T-cell (primary cell): ENCODE data around the gene ADCY5. TPM values are rescaled to one million over a fixed set of nuclear protein-coding genes. Genes with fewer than 3 reads are reported as not detected.
A peak's percentile ranks its signal among the peaks of the same experiment; 100 is the strongest.

Experiments
- ATAC-seq, 4 experiments: fragments of 200-7000 bp in 3 of 4; fragments of 150-1000 bp in 1 of 4; cut with Tn5 transposase; replicated peaks in 1 of 4; 1 replicate in 3 of 4; 2 replicates in 1 of 4; pipeline ENCODE4 v1.10.0; 2021; ENCODE audit warnings: moderate library complexity in 3 of 4, mild to moderate bottlenecking in 2 of 4, moderate number of reproducible peaks in 1 of 4
- CTCF ChIA-PET, 2 donors: fragments of 300-600 bp; sonication (Branson Sonifier 250); formaldehyde crosslinking; loops; one replicate each; lab custom pipeline; 2022; ENCODE audit warnings: antibody characterized with exemption in 2 of 2; lab: Charles Lee
- POLR2A ChIA-PET, 2 donors: fragments of 300-600 bp; sonication (Branson Sonifier 250); formaldehyde crosslinking; loops; one replicate each; lab custom pipeline; 2022; ENCODE audit warnings: antibody characterized with exemption in 2 of 2; lab: Charles Lee
- DNase-seq, 35 experiments: peaks; one replicate each; pipeline versions ENCODE4 v3.0.0 to v3.0.0-alpha.2; 2013 to 2023
- H3K27ac ChIP-seq: one replicate; pipeline ENCODE4 v1.5.1; 2013; ENCODE audit warnings: low read length
- H3K27me3 ChIP-seq, 2 experiments: replicated peaks in 1 of 2; 1 replicate in 1 of 2; 2 replicates in 1 of 2; pipeline versions ENCODE4 v1.6.1 to v1.7.0; 2013; ENCODE audit warnings: low read length in 1 of 2, mixed read lengths in 1 of 2; ENCODE audit not compliant: control insufficient read depth in 2 of 2, insufficient read depth in 2 of 2; ENCODE audit errors: extremely low read depth in 1 of 2
- H3K36me3 ChIP-seq, 2 donors: 1 replicate in 1 of 2; 2 replicates in 1 of 2; pipeline versions ENCODE4 v1.6.1 to v1.7.0; 2013; ENCODE audit warnings: low read length in 1 of 2; ENCODE audit not compliant: control insufficient read depth in 2 of 2, insufficient read depth in 1 of 2; ENCODE audit errors: extremely low read depth in 1 of 2
- H3K4me1 ChIP-seq, 2 experiments: 1 replicate in 1 of 2; 2 replicates in 1 of 2; pipeline versions ENCODE4 v1.6.1 to v1.7.0; 2013; ENCODE audit warnings: low read length in 2 of 2, mixed read lengths in 1 of 2; ENCODE audit not compliant: insufficient read depth in 2 of 2, control insufficient read depth in 1 of 2; ENCODE audit errors: extremely low read depth in 1 of 2
- H3K4me3 ChIP-seq, 2 donors: 1 replicate in 1 of 2; 2 replicates in 1 of 2; pipeline versions ENCODE4 v1.5.1 to v1.7.0; 2013; ENCODE audit warnings: mild to moderate bottlenecking in 2 of 2, low read length in 1 of 2, moderate library complexity in 1 of 2; ENCODE audit not compliant: control insufficient read depth in 1 of 2; ENCODE audit errors: extremely low read depth in 1 of 2
- H3K9me3 ChIP-seq: 2 replicates; pipeline ENCODE4 v1.7.0; 2013
- H3K27ac Mint-ChIP-seq, 2 donors: one replicate each; pipeline ENCODE4 v1.8.0; 2020 to 2021; ENCODE audit warnings: mild to moderate bottlenecking in 2 of 2, mixed read lengths in 2 of 2
- H3K27me3 Mint-ChIP-seq, 2 donors: one replicate each; pipeline ENCODE4 v1.8.0; 2021 to 2022; ENCODE audit warnings: mixed read lengths in 2 of 2
- H3K36me3 Mint-ChIP-seq: one replicate; pipeline ENCODE4 v1.8.0; 2021; ENCODE audit warnings: mixed read lengths
- H3K4me1 Mint-ChIP-seq, 3 donors: one replicate each; pipeline ENCODE4 v1.8.0; 2020 to 2022; ENCODE audit warnings: mixed read lengths in 3 of 3, mild to moderate bottlenecking in 1 of 3
- H3K4me3 Mint-ChIP-seq, 3 donors: one replicate each; pipeline ENCODE4 v1.8.0; 2020 to 2022; ENCODE audit warnings: mild to moderate bottlenecking in 3 of 3, mixed read lengths in 3 of 3, moderate library complexity in 3 of 3
- H3K9me3 Mint-ChIP-seq, 3 donors: one replicate each; pipeline ENCODE4 v1.8.0; 2020 to 2022; ENCODE audit warnings: mixed read lengths in 3 of 3
- WGBS: methylation state at CpG from one replicate; pipeline ENCODE4 v1.1.5; 2013; ENCODE audit warnings: missing lambda C conversion rate; ENCODE audit not compliant: insufficient coverage; 5-methylcytosine and 5-hydroxymethylcytosine counted together
- total RNA-seq, 35 experiments: library from RNA in 6 of 35; stranded (reverse) in 6 of 35; fragments of 120-200 nt in 1 of 35; gene quantifications; one replicate each; pipeline versions ENCODE4 v1.2.1 to v1.2.4 and lab custom pipeline; 2013 to 2026

ADCY5 gene
- total RNA-seq, 5 donors from 2014 or later (not counting 1 experiment from before 2014, with no cell fraction given): 0.23 TPM; not detected in 4

DNA sequence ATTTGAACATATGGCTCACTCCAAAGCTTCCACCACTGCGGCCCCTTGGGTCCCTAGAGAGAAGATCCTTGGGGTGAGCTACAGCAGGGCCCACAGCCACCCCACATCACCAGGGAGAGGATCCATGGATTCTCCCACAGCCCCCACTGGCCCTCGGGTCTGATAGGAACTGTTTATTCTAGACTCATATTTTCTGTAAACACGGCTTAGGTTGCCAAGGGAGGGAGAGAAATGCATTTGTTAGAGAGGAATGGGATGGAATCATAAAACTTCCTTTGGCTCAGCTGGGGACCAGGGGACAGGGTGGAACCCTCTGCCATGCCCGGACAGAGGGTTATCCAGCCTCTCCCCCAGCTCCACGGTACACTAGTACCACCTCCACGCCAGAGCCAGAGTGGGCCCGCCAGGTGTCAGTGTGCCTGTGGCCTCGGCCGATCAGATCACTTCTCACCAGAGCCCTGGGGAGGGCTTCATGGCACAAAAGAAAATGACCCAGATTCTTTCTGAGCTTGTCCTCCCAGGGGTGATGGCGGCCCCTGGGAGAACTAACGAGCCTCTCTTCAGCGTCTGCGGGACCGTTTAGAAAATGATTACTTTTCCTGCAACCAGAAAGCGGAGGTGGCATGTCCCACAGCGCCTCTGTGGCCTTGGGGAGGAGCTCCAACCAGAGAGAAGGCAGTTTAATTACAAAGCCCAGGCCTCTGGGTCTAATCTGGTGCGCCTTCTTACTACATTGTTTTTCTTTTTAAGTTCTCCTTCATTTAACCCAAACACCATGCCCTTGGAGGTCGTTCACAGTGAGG, 33.7 kb downstream of the ADCY5 start:
- Mint-ChIP-seq H3K4me3 (no peak overlapping the region), H3K27ac (no peak overlapping the region), H3K9me3 (no peaks in the 10 kb centered on the region), H3K36me3 (no peaks in the 10 kb centered on the region), H3K27me3 (no peaks in the 10 kb centered on the region), H3K4me1 (no peaks in the 10 kb centered on the region)
- DNase-seq (no peak), ATAC-seq (no peak)
- POLR2A ChIA-PET: no interaction called here
- H3K27ac ChIP-seq: no peak overlapping the region
- WGBS: 89% methylated on average over 13 of the region's 18 CpGs
- CTCF ChIA-PET: no interaction called here
- H3K4me3 ChIP-seq: no peak overlapping the region
- no peaks in the 10 kb centered on the region for H3K4me1 ChIP-seq
- H3K27me3 ChIP-seq: peaks cover 0 to 15% of the 10 kb centered on the region in 2 experiments
- no peaks in the 10 kb centered on the region for H3K36me3 ChIP-seq
- no peaks in the 10 kb centered on the region for H3K9me3 ChIP-seq

DNA sequence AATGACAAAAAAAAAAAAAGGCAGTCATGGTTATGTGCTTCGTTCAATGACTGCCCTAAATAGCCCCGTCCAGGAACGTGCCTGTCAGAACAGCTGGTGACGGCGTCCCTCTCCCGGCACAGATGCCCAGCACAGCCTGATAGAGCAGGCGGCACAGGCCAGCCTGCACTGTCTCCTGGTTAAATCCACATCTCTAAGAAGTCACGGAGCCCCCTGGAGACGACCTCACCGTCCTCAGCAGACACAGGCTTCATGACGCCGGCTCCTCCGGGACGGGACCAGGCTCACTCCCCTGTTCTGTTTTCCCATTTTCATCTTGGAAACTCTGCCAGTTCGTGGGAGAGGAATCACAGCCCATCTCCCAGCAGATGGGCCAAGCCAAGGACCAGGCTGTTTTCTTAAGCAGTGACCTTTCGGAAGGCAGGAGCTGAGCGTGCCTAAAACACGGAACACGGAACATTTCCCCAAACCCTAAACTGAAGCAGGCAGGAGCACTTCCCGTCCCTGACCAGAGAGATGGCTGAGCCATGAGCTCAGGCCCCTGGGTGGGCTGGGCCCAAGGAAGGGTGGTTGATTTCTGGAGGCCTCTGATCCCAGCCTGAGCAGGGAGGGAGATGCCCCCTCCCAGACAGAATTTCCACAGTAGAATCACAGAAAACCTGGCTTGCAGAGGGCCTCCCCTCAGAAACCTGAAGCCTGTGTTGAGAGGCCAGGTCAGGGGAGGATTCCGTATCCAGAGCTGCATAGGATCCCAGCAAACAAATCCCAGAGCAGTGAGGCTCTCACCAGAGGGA, 35.9 kb downstream of the ADCY5 start:
- Histone ChIP-seq H3K36me3 (no peaks in the 10 kb centered on the region), H3K27me3 (peaks cover 0 to 15% of the 10 kb centered on the region in 2 experiments), H3K27ac (no peak overlapping the region), H3K4me3 (no peak overlapping the region), H3K4me1 (no peaks in the 10 kb centered on the region), H3K9me3 (no peaks in the 10 kb centered on the region)
- Mint-ChIP-seq H3K36me3 (no peaks in the 10 kb centered on the region), H3K27ac (no peak overlapping the region), H3K27me3 (no peaks in the 10 kb centered on the region), H3K4me3 (no peak overlapping the region), H3K4me1 (no peaks in the 10 kb centered on the region), H3K9me3 (no peaks in the 10 kb centered on the region)
- ChIA-PET POLR2A (no interaction called here), CTCF (no interaction called here)
- no peak for ATAC-seq
- 82% methylated on average over 16 of the region's 21 CpGs for WGBS
- no peak for DNase-seq

DNA sequence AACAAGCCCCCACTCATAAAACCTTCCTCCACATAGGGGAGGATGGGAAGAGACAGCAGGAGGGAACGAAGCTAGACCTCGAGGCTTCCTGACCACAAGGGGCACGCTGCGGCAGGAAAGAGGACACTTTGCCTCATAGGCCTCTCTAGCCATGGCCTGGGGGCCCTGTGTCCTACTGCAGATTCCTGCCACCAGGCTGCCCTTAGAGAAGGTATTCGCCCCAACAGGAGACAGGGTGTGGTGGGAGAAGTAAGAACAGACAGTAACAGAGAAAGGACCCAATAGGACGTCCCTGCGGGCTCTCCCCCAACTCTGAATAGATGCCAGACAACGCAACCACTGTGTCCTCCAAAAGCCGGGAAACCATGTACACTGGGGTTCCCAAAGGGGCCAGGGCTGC, 36.8 kb downstream of the ADCY5 start:
- Histone ChIP-seq H3K4me1 (no peaks in the 10 kb centered on the region), H3K27me3 (peaks cover 0 to 15% of the 10 kb centered on the region in 2 experiments), H3K4me3 (no peak overlapping the region), H3K27ac (no peak overlapping the region), H3K36me3 (no peaks in the 10 kb centered on the region), H3K9me3 (no peaks in the 10 kb centered on the region)
- ATAC-seq (no peak), DNase-seq (no peak)
- ChIA-PET POLR2A (no interaction called here), CTCF (no interaction called here)
- Mint-ChIP-seq H3K4me3 (no peak overlapping the region), H3K4me1 (no peaks in the 10 kb centered on the region), H3K9me3 (no peaks in the 10 kb centered on the region), H3K27me3 (no peaks in the 10 kb centered on the region), H3K27ac (no peak overlapping the region), H3K36me3 (no peaks in the 10 kb centered on the region)
- WGBS: 90% methylated on average over 2 of the region's 9 CpGs

DNA sequence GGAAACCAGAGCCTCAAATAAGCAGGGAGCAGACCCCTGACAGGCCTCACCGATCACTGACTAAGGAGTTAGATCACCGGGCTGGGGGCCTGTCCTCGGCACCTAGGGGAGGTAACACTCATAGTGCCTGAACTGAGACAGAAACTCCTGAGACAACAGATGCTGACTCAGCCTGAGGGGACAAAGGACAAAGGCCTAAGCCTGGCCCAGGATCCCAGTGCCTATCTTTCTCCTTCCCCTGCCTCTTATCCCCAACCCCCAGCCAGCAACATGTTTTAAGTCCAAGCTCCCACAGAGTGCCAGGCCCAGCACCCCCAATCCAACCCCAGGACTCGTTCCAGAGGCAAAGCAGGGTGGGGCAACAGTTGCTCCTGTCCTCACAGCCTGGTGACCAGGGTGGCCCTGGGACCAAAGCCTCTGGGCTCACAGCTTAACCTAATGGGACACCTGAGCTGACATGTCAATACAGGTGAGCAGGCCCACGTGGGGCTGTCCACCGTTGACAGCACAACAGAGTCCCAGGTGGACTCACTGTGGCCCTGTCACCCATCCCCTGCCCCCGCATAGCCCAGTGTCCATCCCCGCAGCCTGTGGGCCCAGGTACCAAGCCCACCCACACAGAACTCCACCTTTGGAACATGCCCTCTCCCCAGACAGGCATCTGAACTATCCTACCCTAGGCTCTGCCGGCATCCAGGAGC, 37.4 kb downstream of the ADCY5 start:
- Mint-ChIP-seq H3K9me3 (no peaks in the 10 kb centered on the region), H3K36me3 (no peaks in the 10 kb centered on the region), H3K27ac (no peak overlapping the region), H3K4me3 (no peak overlapping the region), H3K27me3 (no peaks in the 10 kb centered on the region), H3K4me1 (no peaks in the 10 kb centered on the region)
- Histone ChIP-seq H3K4me3 (no peak overlapping the region), H3K9me3 (no peaks in the 10 kb centered on the region), H3K36me3 (no peaks in the 10 kb centered on the region), H3K27ac (no peak overlapping the region), H3K27me3 (peaks cover 0 to 15% of the 10 kb centered on the region in 2 experiments), H3K4me1 (no peaks in the 10 kb centered on the region)
- ChIA-PET POLR2A (no interaction called here), CTCF (no interaction called here)
- ATAC-seq: peak in 1 of 4 experiments; percentile 10
- WGBS: 68% methylated on average over 8 of the region's 9 CpGs
- no peak for DNase-seq

DNA sequence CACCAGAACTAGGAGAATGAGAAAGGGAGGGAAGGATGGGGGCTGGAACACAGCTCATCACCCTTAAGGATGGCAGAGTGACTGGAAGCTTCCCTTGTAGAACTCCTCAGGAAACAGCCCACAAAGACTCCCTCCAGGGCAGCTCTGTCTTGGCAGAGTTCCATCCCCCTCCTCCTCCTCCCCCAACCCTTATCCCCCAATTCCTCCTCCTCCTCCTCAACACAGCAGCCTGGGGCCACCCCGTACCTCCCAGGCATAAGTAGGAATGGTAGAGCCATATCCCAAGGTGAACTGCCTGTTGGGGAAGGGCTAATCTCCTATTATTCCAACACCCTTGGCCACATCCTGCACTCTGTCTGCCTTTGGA, 38.8 kb downstream of the ADCY5 start:
- peaks cover 0 to 15% of the 10 kb centered on the region in 2 experiments for H3K27me3 ChIP-seq
- no peaks in the 10 kb centered on the region for H3K36me3 ChIP-seq
- no peak overlapping the region for H3K4me3 ChIP-seq
- ATAC-seq (no peak), DNase-seq (no peak)
- H3K27ac ChIP-seq: no peak overlapping the region
- no peaks in the 10 kb centered on the region for H3K4me1 Mint-ChIP-seq
- H3K9me3 Mint-ChIP-seq: no peaks in the 10 kb centered on the region
- H3K36me3 Mint-ChIP-seq: no peaks in the 10 kb centered on the region
- H3K4me1 ChIP-seq: no peaks in the 10 kb centered on the region
- no peak overlapping the region for H3K27ac Mint-ChIP-seq
- ChIA-PET CTCF (no interaction called here), POLR2A (no interaction called here)
- no peaks in the 10 kb centered on the region for H3K27me3 Mint-ChIP-seq
- H3K9me3 ChIP-seq: no peaks in the 10 kb centered on the region
- no peak overlapping the region for H3K4me3 Mint-ChIP-seq
- 60% methylated on average over 1 of the region's 1 CpG for WGBS

DNA sequence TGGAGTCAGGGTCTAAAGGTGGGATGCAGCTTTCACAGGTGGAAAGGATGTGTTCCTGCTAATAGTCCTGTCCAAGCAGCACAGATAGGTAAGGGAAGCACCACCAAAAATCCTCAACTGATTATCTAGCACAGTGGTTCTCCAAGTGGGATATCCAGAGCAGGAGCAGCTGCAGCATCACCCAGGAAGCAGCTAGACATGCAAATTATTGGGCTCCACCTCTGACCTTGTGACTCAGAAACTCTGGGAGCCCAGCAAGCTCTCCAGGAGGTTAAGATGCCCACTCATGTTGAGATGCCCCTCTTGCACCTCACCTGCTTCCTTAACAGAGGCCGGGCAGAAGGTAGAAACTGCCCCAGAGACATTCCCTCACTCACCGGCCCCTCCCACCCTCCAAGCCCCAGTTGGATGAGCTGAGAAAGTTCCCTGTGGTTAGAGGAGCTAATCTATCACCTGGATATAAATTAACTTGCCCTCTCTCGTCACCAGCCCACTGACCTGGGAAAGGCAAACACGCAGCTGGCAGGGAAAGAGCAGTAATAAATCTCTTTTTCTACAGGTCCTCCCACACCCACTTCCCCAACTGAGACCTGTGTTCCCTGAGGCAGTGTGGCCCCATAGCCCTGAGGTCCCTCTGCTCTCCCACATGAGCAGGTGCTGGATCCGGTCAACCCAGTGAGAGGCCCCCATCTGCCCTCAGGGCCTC, 39.3 kb downstream of the ADCY5 start:
- Histone ChIP-seq H3K9me3 (no peaks in the 10 kb centered on the region), H3K27me3 (peaks cover 0 to 15% of the 10 kb centered on the region in 2 experiments), H3K36me3 (no peaks in the 10 kb centered on the region), H3K4me1 (no peaks in the 10 kb centered on the region), H3K27ac (no peak overlapping the region), H3K4me3 (no peak overlapping the region)
- H3K4me3 Mint-ChIP-seq: no peak overlapping the region
- DNase-seq (no peak), ATAC-seq (no peak)
- no peaks in the 10 kb centered on the region for H3K9me3 Mint-ChIP-seq
- CTCF ChIA-PET: no interaction called here
- no peaks in the 10 kb centered on the region for H3K4me1 Mint-ChIP-seq
- no peak overlapping the region for H3K27ac Mint-ChIP-seq
- 0% methylated on average over 1 of the region's 5 CpGs for WGBS
- POLR2A ChIA-PET: no interaction called here
- no peaks in the 10 kb centered on the region for H3K27me3 Mint-ChIP-seq
- H3K36me3 Mint-ChIP-seq: no peaks in the 10 kb centered on the region
